ENCODE data around the gene LZIC.

DNA sequence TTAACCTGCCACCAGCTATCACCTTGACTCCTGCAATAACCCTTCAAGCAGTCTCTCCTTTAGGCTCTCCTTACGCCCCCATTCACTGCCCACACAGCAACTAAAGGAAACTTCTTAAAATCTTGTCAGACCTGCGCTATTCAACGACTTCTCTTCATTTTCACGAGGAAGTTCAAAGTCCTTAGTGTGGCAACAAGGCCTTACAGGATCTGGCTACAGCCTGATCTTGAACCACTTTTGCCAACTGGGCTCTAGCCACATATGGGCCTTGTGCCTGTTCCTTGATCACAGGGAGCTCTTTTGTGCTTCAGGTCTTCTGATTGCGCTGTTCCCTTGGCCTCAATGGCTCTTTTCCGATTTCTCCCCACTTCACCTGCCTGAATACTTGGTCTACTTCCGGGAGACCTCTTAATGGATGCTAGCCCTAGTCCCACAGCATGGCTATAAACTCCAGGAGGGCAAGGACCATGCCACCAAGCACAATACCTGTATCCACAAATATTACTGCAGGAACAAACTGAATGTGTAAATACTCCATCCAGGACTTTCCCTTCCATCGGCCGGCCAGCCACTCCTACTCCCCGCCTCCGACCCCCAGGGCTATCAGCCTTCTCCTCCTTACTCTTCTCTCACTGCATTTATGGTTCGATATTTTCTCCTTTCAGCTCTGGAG is 30.8 kb downstream of the LZIC start:
- TF ChIP-seq, protein P1, sequence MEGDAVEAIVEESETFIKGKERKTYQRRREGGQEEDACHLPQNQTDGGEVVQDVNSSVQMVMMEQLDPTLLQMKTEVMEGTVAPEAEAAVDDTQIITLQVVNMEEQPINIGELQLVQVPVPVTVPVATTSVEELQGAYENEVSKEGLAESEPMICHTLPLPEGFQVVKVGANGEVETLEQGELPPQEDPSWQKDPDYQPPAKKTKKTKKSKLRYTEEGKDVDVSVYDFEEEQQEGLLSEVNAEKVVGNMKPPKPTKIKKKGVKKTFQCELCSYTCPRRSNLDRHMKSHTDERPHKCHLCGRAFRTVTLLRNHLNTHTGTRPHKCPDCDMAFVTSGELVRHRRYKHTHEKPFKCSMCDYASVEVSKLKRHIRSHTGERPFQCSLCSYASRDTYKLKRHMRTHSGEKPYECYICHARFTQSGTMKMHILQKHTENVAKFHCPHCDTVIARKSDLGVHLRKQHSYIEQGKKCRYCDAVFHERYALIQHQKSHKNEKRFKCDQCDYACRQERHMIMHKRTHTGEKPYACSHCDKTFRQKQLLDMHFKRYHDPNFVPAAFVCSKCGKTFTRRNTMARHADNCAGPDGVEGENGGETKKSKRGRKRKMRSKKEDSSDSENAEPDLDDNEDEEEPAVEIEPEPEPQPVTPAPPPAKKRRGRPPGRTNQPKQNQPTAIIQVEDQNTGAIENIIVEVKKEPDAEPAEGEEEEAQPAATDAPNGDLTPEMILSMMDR (IDR thresholded peaks at IDR 0.05): no peak
- TF ChIP-seq POLR2A (IDR thresholded peaks at IDR 0.05): no peak

Data from testis (tissue), 2 donors.